C4-2B (cell line): ENCODE measurements around the gene STAG1.

Experiments used
- ZFX ChIP-seq: fragments of 450-650 bp; IDR thresholded peaks from 2 replicates; pipeline ENCODE4 v1.6.1; 2017
- TF ChIP-seq, protein P1 (sequence below): fragments of 450-650 bp; conservative IDR thresholded peaks from 2 replicates; pipeline ENCODE4 v1.5.1; 2017; ENCODE audit warnings: mild to moderate bottlenecking

DNA sequence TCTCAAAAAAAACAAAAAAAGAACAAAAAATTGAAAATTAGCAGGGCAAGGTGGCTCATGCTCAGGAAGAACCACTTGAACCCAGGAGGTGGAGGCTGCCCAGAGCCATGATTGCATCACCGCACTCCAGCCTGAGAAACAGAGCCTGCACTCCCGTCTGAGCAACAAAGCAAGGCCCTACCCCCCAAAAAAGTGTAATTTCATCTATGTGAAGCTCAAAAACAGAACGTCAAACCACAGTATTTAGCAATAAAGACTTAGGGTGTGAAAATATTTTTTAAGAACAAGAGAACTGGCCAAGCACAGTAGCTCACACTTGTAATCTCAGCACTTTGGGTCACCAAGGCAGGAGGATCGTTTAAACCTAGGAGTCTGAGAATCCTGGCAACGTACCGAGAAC, 38.2 kb downstream of the STAG1 start:
- TF ChIP-seq, protein P1, sequence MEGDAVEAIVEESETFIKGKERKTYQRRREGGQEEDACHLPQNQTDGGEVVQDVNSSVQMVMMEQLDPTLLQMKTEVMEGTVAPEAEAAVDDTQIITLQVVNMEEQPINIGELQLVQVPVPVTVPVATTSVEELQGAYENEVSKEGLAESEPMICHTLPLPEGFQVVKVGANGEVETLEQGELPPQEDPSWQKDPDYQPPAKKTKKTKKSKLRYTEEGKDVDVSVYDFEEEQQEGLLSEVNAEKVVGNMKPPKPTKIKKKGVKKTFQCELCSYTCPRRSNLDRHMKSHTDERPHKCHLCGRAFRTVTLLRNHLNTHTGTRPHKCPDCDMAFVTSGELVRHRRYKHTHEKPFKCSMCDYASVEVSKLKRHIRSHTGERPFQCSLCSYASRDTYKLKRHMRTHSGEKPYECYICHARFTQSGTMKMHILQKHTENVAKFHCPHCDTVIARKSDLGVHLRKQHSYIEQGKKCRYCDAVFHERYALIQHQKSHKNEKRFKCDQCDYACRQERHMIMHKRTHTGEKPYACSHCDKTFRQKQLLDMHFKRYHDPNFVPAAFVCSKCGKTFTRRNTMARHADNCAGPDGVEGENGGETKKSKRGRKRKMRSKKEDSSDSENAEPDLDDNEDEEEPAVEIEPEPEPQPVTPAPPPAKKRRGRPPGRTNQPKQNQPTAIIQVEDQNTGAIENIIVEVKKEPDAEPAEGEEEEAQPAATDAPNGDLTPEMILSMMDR = no peak
- no peak for TF ChIP-seq ZFX
